ENCODE results near the gene RASL10A. TPM values are rescaled to one million over a fixed set of nuclear protein-coding genes. Genes with fewer than 3 reads are reported as not detected.
A peak's percentile ranks its signal among the peaks of the same experiment; 100 is the strongest.

The RASL10A gene
- total and polyA plus RNA-seq, 7 donors: 0.32 to 3.3 (median 0.80) TPM

DNA sequence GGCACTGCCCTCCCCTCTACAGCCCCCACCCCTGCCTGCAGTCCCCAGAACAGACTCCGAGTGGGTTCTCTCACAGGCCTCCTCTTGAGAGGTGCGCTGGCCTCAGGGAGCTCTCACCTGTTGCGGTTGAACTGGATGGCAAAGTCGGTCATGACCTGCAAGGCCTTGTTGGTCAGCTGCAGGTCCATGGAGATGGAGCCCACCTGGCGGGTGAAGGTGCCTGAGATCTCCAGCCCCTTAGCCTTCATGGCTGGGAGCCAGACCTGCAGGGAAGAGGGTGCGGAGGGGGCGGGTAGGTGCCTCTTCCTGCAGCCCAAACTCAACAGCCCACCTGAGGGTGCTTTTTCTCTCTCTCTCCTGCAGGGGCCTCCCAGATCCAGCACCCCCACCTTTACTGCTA, 18.7 kb upstream of the RASL10A start:
- DNase-seq (no peak), ATAC-seq (no peak)
- peaks cover 3 to 51% of the 10 kb centered on the region in 2 donors for H3K36me3 ChIP-seq (ENCODE audit: insufficient read depth in 1 of 2, low read depth in 1 of 2)
- no peak overlapping the region for H3K4me3 ChIP-seq
- intact Hi-C loops (cut with DNase I): no loop called here
- no peaks in the 10 kb centered on the region for H3K27me3 ChIP-seq (ENCODE audit: insufficient read depth in 3 of 3, low read length in 2 of 3)
- no peak for TF ChIP-seq CTCF (IDR thresholded peaks at IDR 0.05)
- 96 to 99% (median 99%) methylated on average over 7 of the region's 7 CpGs for WGBS, 3 donors
- H3K4me1 ChIP-seq: peaks cover 55% of the 10 kb centered on the region
- H3K9me3 ChIP-seq: no peaks in the 10 kb centered on the region
- no peak overlapping the region for H3K27ac ChIP-seq

DNA sequence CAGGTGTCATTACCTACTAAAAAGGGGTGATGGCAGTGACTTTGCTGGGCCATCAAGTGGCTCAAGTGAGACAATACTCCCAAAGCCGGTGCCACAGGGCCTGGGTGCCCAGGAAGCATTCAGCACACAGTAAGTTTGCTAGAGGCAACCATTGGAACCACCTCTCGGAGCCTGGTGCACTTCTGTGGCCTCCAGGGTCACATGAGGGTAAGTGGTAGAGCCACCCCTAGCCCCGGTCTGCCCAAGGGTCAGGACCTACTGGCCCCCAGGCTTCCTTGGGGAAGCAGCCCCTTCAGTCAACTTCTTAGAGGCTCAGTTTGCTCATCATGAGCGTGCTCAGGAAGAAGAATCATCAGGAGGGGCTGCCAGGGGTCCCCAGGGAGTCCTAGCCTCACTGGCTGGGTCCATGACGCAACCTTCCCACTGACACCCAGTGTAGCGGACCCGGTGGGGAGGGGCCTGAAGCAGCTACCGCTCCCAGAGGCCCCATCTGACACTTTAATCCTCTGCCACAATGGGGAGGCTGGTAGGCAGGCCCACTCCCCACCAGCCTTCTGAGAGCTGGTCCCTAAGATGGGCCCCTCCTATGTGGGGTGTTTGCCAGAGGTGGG, 17.5 kb upstream of the RASL10A start:
- TF ChIP-seq CTCF (IDR thresholded peaks at IDR 0.05): no peak
- Histone ChIP-seq H3K27me3 (ENCODE audit: insufficient read depth in 3 of 3, low read length in 2 of 3) (no peaks in the 10 kb centered on the region), H3K9me3 (no peaks in the 10 kb centered on the region), H3K36me3 (ENCODE audit: insufficient read depth in 1 of 2, low read depth in 1 of 2) (peaks cover 3 to 45% of the 10 kb centered on the region in 2 donors), H3K27ac (no peak overlapping the region), H3K4me3 (no peak overlapping the region), H3K4me1 (peaks cover 54% of the 10 kb centered on the region)
- DNase-seq (no peak), ATAC-seq (no peak)
- intact Hi-C loops (cut with DNase I): no loop called here
- WGBS, 3 donors: 93 to 96% (median 94%) methylated on average over 8 of the region's 8 CpGs

DNA sequence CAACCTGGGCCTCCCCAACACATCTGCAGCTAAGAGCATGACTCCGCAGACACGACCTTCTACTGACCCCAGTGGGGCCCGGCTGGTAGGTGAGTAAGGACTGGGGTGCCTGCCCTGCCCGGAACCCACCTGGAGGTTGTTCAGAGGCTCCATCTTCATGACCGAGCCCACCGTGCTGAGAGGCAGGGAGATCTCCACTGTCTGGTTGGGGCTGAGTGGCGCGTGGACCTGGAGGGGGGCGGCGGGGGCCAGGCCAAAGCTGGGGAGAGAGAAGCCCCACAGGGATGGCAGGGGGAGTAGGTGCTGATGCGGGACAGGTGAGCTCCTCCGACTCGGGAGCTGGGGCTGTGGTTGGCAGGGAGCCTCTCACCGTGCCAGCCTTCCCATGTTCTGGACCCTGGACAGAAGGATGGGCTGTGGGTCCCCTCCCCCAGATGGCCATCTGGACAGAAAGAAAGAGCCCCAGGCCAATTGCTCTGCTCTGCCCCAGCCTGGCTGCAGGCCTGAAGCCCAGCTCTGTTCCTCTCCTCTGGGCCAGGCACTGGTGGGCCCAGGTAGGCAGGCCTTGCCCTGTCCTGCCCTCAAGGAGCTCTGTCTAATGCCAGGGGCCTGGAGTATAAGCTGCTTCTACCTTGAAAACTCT, 16.3 kb upstream of the RASL10A start:
- peak overlapping the region; percentile 79 for H3K27ac ChIP-seq
- TF ChIP-seq CTCF (IDR thresholded peaks at IDR 0.05): no peak
- whole genome bisulfite sequencing, 3 donors: 78 to 86% (median 84%) methylated on average over 14 of the region's 14 CpGs
- peaks cover 3 to 54% of the 10 kb centered on the region in 2 donors for H3K36me3 ChIP-seq (ENCODE audit: insufficient read depth in 1 of 2, low read depth in 1 of 2)
- H3K4me3 ChIP-seq: no peak overlapping the region
- no peaks in the 10 kb centered on the region for H3K27me3 ChIP-seq (ENCODE audit: insufficient read depth in 3 of 3, low read length in 2 of 3)
- H3K4me1 ChIP-seq: peaks cover 44% of the 10 kb centered on the region
- DNase-seq (no peak), ATAC-seq (no peak)
- no peaks in the 10 kb centered on the region for H3K9me3 ChIP-seq
- intact Hi-C loops (cut with DNase I): no loop called here

DNA sequence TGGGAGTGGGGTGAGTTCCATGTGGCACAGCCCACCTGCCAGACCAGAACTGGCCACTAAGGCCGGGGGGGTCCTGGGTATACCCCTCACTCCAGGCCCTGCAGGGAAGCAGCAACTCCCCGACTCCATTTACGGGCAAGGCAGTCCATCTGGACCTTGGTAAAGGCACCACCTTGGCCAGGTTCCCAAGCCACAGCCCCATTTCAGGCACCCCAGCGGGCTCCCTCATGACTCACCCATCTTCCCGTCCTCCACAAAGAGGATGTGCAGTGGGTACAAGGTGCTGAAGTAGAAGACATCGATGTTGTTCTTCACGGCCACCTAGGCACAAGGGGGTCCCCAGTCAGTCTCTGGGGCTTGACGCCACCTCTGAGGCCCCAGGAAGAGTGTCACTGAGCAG, 15.7 kb upstream of the RASL10A start:
- Histone ChIP-seq H3K27me3 (ENCODE audit: insufficient read depth in 3 of 3, low read length in 2 of 3) (no peaks in the 10 kb centered on the region), H3K27ac (peak overlapping the region; percentile 79), H3K4me1 (peaks cover 39% of the 10 kb centered on the region), H3K36me3 (ENCODE audit: insufficient read depth in 1 of 2, low read depth in 1 of 2) (peaks cover 5 to 60% of the 10 kb centered on the region in 2 donors), H3K4me3 (no peak overlapping the region), H3K9me3 (no peaks in the 10 kb centered on the region)
- 84 to 96% (median 86%) methylated on average over 8 of the region's 8 CpGs for WGBS, 3 donors
- no peak for DNase-seq
- ATAC-seq: no peak
- intact Hi-C loops (cut with DNase I): no loop called here
- no peak for TF ChIP-seq CTCF (IDR thresholded peaks at IDR 0.05)
